H9 (cell line): ENCODE measurements around the gene MB. TPM values are rescaled to one million over a fixed set of nuclear protein-coding genes. Genes with fewer than 3 reads are reported as not detected.

Source experiments
- DNase-seq: peaks from one replicate; pipeline ENCODE4 v3.0.0-alpha.2; 2017
- H2AFZ ChIP-seq: one replicate; pipeline ENCODE4 v1.6.1; 2013; ENCODE audit warnings: mild to moderate bottlenecking, low read length, control low read depth, moderate library complexity
- H2AK5ac ChIP-seq: 2 replicates; pipeline ENCODE4 v1.6.1; 2013; ENCODE audit warnings: low read length, control low read depth, mixed read lengths; ENCODE audit not compliant: insufficient read length
- H2BK120ac ChIP-seq: one replicate; pipeline ENCODE4 v1.6.1; 2013; ENCODE audit warnings: low read depth, mild to moderate bottlenecking, low read length, control low read depth, inconsistent platforms; ENCODE audit not compliant: poor library complexity, severe bottlenecking
- H2BK12ac ChIP-seq: 2 replicates; pipeline ENCODE4 v1.6.1; 2013; ENCODE audit warnings: low read length, control low read depth, mixed read lengths, low read depth; ENCODE audit not compliant: insufficient read length
- H2BK15ac ChIP-seq: 2 replicates; pipeline ENCODE4 v1.6.1; 2013; ENCODE audit warnings: low read depth, low read length, control low read depth
- H2BK20ac ChIP-seq: one replicate; pipeline ENCODE4 v1.6.1; 2013; ENCODE audit warnings: low read depth, mild to moderate bottlenecking, low read length, control low read depth, inconsistent platforms; ENCODE audit not compliant: poor library complexity, severe bottlenecking
- H2BK5ac ChIP-seq: 2 replicates; pipeline ENCODE4 v1.6.1; 2013; ENCODE audit warnings: low read length, control low read depth, mixed read lengths; ENCODE audit not compliant: insufficient read length
- H3K14ac ChIP-seq: 2 replicates; pipeline ENCODE4 v1.6.1; 2013; ENCODE audit warnings: low read length, control low read depth; ENCODE audit not compliant: insufficient read depth
- H3K18ac ChIP-seq: 2 replicates; pipeline ENCODE4 v1.6.1; 2013; ENCODE audit warnings: low read depth, mild to moderate bottlenecking, mixed read lengths, low read length, control low read depth; ENCODE audit not compliant: insufficient read length
- H3K23ac ChIP-seq: 2 replicates; pipeline ENCODE4 v1.6.1; 2013; ENCODE audit warnings: low read length, control low read depth, mixed read lengths, low read depth; ENCODE audit not compliant: insufficient read length
- H3K23me2 ChIP-seq: 2 replicates; pipeline ENCODE4 v1.6.1; 2013; ENCODE audit warnings: low read depth, mild to moderate bottlenecking, mixed read lengths, low read length, control low read depth; ENCODE audit not compliant: insufficient read length, poor library complexity, severe bottlenecking
- H3K27ac ChIP-seq: 2 replicates; pipeline ENCODE4 v1.5.1; 2013; ENCODE audit warnings: low read length, control low read depth, mixed read lengths, low read depth; ENCODE audit not compliant: insufficient read length
- H3K27me3 ChIP-seq: 2 replicates; pipeline ENCODE4 v1.6.1; 2013; ENCODE audit warnings: low read length, control low read depth, inconsistent platforms; ENCODE audit not compliant: insufficient read depth
- H3K4ac ChIP-seq: 2 replicates; pipeline ENCODE4 v1.6.1; 2013; ENCODE audit warnings: low read depth, mild to moderate bottlenecking, control low read depth, inconsistent platforms, low read length, moderate library complexity
- H3K4me1 ChIP-seq: 2 replicates; pipeline ENCODE4 v1.6.1; 2013; ENCODE audit warnings: low read length, control low read depth, inconsistent platforms; ENCODE audit not compliant: insufficient read depth
- H3K4me2 ChIP-seq: 2 replicates; pipeline ENCODE4 v1.6.1; 2013; ENCODE audit warnings: low read length, control low read depth, mixed read lengths; ENCODE audit not compliant: insufficient read length, insufficient read depth
- H3K56ac ChIP-seq: 2 replicates; pipeline ENCODE4 v1.6.1; 2013; ENCODE audit warnings: low read depth, mild to moderate bottlenecking, mixed read lengths, low read length, control low read depth; ENCODE audit not compliant: insufficient read length
- H3K79me1 ChIP-seq: 2 replicates; pipeline ENCODE4 v1.6.1; 2013; ENCODE audit warnings: low read depth, mild to moderate bottlenecking, moderate library complexity, low read length, control low read depth, inconsistent platforms; ENCODE audit not compliant: insufficient read depth, poor library complexity, severe bottlenecking
- H3K79me2 ChIP-seq: 2 replicates; pipeline ENCODE4 v1.6.1; 2013; ENCODE audit warnings: low read length, control low read depth, inconsistent platforms; ENCODE audit not compliant: insufficient read depth
- H3K9ac ChIP-seq: 2 replicates; pipeline ENCODE4 v1.6.1; 2013; ENCODE audit warnings: low read length, control low read depth, mixed read lengths; ENCODE audit not compliant: insufficient read length; ENCODE audit errors: extremely low read depth
- H3K9me3 ChIP-seq: one replicate; pipeline ENCODE4 v1.6.1; 2013; ENCODE audit warnings: low read depth, low read length, inconsistent platforms; ENCODE audit not compliant: control insufficient read depth
- H3T11ph ChIP-seq: one replicate; pipeline ENCODE4 v1.6.1; 2013; ENCODE audit warnings: mild to moderate bottlenecking, low read length, control low read depth, inconsistent platforms
- H4K20me1 ChIP-seq: one replicate; pipeline ENCODE4 v1.6.1; 2013; ENCODE audit not compliant: control insufficient read depth, insufficient read length, insufficient read depth
- H4K5ac ChIP-seq: 2 replicates; pipeline ENCODE4 v1.6.1; 2013; ENCODE audit warnings: low read depth, mild to moderate bottlenecking, mixed read lengths, low read length, control low read depth; ENCODE audit not compliant: insufficient read length
- H4K8ac ChIP-seq: replicated peaks from 2 replicates; pipeline ENCODE4 v1.6.1; 2013; ENCODE audit warnings: low read length, control low read depth, mixed read lengths, low read depth; ENCODE audit not compliant: insufficient read length
- H4K91ac ChIP-seq: 2 replicates; pipeline ENCODE4 v1.6.1; 2013; ENCODE audit warnings: low read depth, mild to moderate bottlenecking, moderate library complexity, mixed read lengths, low read length, control low read depth; ENCODE audit not compliant: insufficient read length
- H3K27ac Mint-ChIP-seq, 3 experiments: 2 replicates in 2 of 3; 3 replicates in 1 of 3; pipeline ENCODE4 v1.8.0; 2020 to 2021; ENCODE audit warnings: mixed read lengths in 3 of 3, mild to moderate bottlenecking in 1 of 3, moderate library complexity in 1 of 3
- H3K27me3 Mint-ChIP-seq: 2 replicates; pipeline ENCODE4 v1.8.0; 2021; ENCODE audit warnings: low read depth, mild to moderate bottlenecking, moderate library complexity, mixed read lengths
- H3K36me3 Mint-ChIP-seq, 3 experiments: 2 replicates in 2 of 3; 3 replicates in 1 of 3; pipeline ENCODE4 v1.8.0; 2020 to 2021; ENCODE audit warnings: low read depth in 3 of 3, mixed read lengths in 3 of 3; ENCODE audit not compliant: insufficient read depth in 1 of 3
- H3K4me1 Mint-ChIP-seq, 2 experiments: 2 replicates each; pipeline ENCODE4 v1.8.0; 2020; ENCODE audit warnings: mixed read lengths in 2 of 2
- H3K4me3 Mint-ChIP-seq, 2 experiments: 2 replicates in 1 of 2; 3 replicates in 1 of 2; pipeline ENCODE4 v1.8.0; 2020 to 2021; ENCODE audit warnings: mild to moderate bottlenecking in 2 of 2, mixed read lengths in 2 of 2, moderate library complexity in 1 of 2
- H3K9me3 Mint-ChIP-seq, 2 experiments: 2 replicates in 1 of 2; 3 replicates in 1 of 2; pipeline ENCODE4 v1.8.0; 2020; ENCODE audit warnings: mild to moderate bottlenecking in 2 of 2, mixed read lengths in 2 of 2, moderate library complexity in 1 of 2
- CTCF ChIP-seq: fragments of 200-600 bp; sonication (generic); conservative IDR thresholded peaks from 3 replicates; pipeline ENCODE4 v1.8.0; 2021; ENCODE audit warnings: antibody characterized with exemption, mild to moderate bottlenecking
- WGBS: extraction: QIAGEN DNeasy Blood & Tissue Kit; methylation state at CpG from one replicate; pipeline ENCODE4 v1.1.7; 2013; ENCODE audit warnings: missing lambda C conversion rate, low lambda C conversion rate, mixed read lengths; ENCODE audit not compliant: insufficient read length; ENCODE audit errors: extremely low coverage; 5-methylcytosine and 5-hydroxymethylcytosine counted together
- total RNA-seq: library from RNA; stranded (reverse); gene quantifications from 2 replicates; pipeline ENCODE4 v1.2.1, GENCODE V29; 2021

MB gene
- total RNA-seq, 1 experiment from 2014 or later: 0.55 TPM

GRCh38 chr22:35616043-35616442 lies 1.1 kb downstream of the MB start:
- Histone ChIP-seq H4K91ac (no peak overlapping the region), H3K4ac (no peak overlapping the region), H2BK5ac (no peak overlapping the region), H3K14ac (no peak overlapping the region), H3K4me1 (no peaks in the 10 kb centered on the region), H3K9me3 (no peaks in the 10 kb centered on the region), H3T11ph (no peak overlapping the region), H3K23ac (no peak overlapping the region), H2BK120ac (no peak overlapping the region), H4K8ac (no peak overlapping the region), H3K18ac (no peak overlapping the region), H3K27me3 (no peaks in the 10 kb centered on the region), H4K5ac (no peak overlapping the region), H2AFZ (no peak overlapping the region), H2AK5ac (no peak overlapping the region), H4K20me1 (no peaks in the 10 kb centered on the region), H3K9ac (no peak overlapping the region), H3K56ac (no peak overlapping the region), H2BK20ac (no peak overlapping the region), H3K79me1 (no peaks in the 10 kb centered on the region), H3K79me2 (no peaks in the 10 kb centered on the region), H3K27ac (no peak overlapping the region), H3K4me2 (no peak overlapping the region), H2BK15ac (no peak overlapping the region), H3K23me2 (no peaks in the 10 kb centered on the region), H2BK12ac (no peak overlapping the region)
- no peak for TF ChIP-seq CTCF
- DNase-seq: no peak
- peaks cover 0 to 5% of the 10 kb centered on the region in 2 experiments; a peak in 1 of 4 replicates for H3K4me1 Mint-ChIP-seq
- H3K4me3 Mint-ChIP-seq: no peak overlapping the region
- peaks cover 9% of the 10 kb centered on the region for H3K27me3 Mint-ChIP-seq
- no peak overlapping the region for H3K27ac Mint-ChIP-seq
- no peaks in the 10 kb centered on the region for H3K36me3 Mint-ChIP-seq
- no CpG with 5 or more reads among the region's 7 CpGs for WGBS
- H3K9me3 Mint-ChIP-seq: no peaks in the 10 kb centered on the region
